Retina (tissue), 1 donor: ENCODE data around the gene ASB18.
"Not testable (repeated sequence)": the region's sequence is repeated elsewhere in the genome, so short reads cannot be mapped to it uniquely, and the experiment has no call there.

Experiments
- DNase-seq: peaks from one replicate; pipeline ENCODE4 v3.0.0-alpha.2; 2016

ASB18 gene

DNA sequence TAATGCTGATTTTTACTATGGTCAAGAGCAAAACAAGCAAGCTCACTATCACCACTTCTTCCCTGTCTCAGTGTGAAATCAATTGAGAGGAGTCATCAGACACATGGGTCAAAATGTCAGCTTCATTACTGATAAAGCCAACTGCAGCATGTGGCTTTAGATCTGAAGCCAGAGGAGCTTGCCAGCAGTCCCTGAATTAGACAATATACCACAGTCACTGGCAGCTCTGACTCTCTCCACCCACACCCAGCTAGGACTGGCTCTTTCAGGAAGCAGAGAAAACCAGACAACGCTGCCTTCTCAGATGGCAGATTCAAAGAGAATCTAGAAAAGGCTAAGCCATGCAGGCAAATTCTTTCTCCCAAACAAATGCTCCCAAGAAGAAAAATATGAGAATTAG lies 20.0 kb upstream of the ASB18 start:
- no peak for DNase-seq

DNA sequence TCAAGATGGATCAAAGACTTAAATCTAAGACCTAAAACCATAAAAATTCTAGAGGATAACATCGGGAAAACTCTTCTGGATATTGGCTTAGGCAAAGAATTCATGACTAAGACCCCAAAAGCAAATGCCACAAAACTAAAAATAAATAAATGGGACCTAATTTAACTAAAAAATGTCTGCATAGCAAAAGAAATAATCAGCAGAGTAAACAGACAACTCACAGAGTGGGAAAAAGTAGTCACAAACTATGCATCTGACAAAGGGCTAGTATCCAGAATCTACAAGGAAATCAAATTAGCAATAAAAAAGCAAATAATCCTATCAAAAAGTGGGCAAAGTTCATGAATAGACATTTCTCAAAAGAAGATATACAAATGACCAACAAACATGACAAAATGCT lies 18.2 kb upstream of the ASB18 start:
- no peak for DNase-seq

DNA sequence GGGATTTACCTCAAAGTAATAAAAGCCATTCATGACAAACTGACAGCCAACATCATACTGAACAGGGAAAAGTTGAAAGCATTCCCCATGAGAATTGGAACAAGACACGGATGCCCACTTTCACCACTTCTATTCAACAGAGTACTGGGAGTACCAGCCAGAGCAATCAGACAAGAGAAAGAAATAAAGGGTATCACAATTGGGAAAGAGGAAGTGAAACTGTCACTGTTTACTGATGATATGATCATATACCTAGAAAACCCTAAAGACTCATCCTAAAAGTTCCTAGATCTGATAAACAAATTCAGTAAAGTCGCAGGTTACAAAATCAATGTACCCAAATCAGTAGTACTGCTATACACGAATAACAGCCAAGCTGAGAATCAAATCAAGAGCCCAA lies 17.2 kb upstream of the ASB18 start:
- DNase-seq: no peak

DNA sequence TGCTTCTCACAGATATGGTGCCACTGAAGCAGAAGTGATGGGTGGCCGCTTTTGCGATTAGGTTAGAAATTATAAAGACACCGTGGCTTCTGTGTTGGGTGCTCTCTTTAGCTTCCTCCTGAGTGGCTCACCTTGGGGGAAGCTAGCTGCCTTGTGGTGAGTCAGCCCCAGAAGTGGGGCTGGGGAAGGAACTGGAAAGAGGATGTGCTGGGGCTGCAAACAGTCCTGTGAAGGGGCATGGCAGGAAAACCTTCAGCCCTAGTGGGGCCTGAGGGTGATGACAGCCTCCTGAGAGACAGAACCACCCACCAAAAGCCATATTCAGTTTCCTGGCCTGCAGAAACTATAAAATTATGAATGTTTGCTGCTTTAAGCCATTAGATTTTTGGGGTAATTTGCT lies 8.9 kb upstream of the ASB18 start:
- DNase-seq: no peak

DNA sequence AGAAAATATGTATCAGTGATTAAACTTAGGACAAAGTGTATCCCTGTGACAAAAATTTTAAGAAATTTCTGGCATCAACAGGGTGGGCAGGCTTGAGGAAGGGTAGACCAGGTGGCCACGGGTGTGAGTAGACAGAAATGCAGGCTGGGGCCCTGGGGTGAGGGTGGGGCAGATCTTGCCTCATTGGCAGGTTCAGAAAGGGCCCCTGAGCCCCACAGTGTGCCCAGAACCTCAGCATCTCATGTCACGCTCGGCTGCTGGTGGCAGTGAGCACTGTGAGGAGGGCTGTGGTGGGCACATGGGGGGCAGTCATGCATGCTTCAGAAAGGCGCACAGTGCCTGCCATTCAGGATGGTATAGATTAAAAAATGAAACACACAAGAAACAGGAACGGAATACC lies 7.6 kb upstream of the ASB18 start:
- DNase-seq: no peak

DNA sequence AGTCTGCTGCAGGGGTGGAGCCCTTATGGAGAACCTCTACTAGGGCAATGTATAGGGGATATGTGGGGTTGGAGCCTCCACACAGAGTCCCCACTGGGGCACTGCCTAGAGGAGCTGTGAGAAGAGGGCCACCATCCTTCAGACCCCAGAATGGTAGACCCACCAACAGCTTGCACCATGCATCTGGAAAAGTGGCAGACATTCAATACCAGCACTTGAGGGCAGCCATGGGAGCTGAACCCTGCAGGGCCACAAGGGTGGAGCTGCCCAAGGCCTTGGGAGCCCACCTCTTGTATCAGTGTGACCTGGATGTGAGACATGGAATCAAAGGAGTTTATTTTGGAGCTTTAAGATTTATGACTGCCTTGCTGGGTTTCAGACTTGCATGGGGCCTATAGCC lies 5.7 kb upstream of the ASB18 start:
- DNase-seq: not testable (repeated sequence)

DNA sequence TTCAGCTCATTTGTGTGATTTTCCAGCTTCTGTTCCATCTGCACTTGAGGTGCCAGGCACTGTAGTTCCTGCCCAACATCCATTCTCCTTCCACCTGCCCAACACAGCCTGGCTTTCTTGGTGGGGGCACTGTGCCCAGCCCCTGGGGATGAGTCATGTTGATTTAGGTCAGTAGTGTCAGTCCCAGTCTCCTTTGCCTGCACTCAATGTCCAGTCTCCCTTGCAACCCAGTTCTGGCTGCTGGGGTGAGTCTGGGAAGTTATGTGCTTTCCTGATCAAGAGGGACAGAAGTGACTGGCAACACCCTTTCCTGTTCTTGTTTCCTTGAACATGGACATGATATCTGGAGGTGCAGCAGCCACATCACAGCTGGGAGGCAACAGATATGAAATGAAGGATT lies 1.5 kb upstream of the ASB18 start:
- DNase-seq: no peak

DNA sequence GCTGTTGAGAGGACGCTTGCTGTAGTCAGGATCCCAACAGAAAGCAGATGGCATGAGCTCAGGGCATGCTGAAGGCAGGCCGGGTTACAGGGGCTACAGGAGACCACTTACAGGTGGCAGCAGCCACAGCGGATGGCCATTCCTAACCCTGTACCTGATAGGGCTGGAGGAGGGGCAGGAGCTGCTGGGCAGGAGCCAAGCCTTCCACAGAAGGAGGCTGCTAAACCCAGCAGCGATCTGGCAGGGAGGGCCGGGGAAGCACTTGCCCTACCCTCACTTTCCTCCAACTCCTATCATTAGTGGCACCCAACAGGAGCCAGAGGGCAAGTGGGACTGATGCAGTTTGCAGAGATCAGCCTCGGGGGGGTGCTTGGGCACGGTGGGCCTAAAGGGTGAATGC lies 2.0 kb downstream of the ASB18 start:
- DNase-seq: no peak

DNA sequence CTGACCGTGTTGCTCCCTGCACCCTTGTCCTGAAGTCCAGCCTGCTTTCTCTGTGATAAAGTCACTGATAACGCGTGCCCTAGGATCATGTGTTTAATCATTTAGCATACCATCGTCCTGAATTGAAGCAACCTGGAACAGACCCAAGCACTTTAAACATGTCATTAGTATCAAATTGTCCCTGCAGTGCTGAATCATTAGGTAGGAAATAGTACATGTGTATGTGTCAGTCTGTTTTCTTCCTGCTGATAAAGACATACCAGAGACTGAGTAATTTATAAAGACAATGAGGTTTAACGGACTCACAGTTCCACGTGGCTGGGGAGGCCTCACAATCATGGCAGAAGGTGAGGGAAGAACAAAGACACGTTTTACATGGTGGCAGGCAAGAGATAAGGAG lies 2.8 kb downstream of the ASB18 start:
- no peak for DNase-seq

DNA sequence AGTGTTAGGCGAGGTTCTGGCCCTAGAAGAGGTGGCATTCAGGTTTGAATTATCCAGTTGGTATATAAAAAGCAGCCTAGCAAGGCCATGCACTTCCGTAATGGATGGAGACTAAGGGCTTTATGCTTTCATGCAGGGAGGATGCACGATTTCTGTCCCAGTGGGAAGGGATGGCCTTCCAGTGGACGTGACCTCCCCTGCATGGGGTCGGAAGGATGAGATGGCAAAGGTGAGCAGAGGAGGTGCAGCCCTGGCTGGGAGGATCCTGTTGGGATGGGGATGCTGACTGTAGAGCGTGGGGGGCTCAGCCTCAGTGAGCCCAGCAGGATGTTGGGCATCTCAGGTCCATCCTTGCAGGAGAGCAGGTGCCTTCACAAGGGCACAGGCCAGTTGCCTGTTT lies 4.8 kb downstream of the ASB18 start:
- DNase-seq: no peak

DNA sequence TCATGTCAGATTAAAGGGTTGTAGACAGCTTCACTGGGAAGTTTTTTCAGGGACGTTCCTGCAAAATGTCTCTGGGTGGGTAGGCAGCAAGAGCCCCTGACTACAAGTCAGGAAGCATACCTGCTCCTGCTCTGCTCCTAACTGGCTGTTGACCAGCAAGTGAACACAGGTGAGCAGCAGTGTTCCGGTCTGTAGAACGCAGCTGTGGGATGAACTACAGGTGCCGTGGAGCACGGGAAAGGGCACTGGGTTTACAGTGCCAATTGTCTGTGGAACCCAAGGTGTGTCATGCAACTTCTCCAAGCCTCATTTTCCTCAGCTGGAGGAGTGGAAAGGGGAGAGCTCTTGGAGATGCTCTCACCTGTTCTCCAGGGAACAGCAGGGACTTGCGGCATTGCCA lies 6.6 kb downstream of the ASB18 start:
- DNase-seq: no peak

DNA sequence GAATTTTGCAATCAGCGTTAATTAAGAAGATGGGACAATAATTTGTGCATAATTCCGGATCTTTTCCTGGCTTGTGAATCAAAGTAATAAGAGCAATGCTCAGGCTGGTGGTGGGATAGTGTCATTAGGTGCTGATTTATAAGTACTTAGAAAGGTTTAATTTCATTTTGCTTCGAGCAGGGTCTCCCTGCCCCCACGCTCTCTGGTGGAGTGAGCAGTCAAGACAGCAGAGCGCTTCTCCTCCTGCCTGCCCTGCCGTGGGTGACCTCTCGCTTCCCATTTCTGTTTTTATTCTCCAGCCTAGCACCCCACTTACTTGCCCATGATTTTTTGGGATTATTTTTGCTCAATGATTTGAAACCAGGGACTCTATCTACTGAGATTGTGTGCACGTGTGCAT lies 7.1 kb downstream of the ASB18 start:
- DNase-seq: peak; percentile 62

DNA sequence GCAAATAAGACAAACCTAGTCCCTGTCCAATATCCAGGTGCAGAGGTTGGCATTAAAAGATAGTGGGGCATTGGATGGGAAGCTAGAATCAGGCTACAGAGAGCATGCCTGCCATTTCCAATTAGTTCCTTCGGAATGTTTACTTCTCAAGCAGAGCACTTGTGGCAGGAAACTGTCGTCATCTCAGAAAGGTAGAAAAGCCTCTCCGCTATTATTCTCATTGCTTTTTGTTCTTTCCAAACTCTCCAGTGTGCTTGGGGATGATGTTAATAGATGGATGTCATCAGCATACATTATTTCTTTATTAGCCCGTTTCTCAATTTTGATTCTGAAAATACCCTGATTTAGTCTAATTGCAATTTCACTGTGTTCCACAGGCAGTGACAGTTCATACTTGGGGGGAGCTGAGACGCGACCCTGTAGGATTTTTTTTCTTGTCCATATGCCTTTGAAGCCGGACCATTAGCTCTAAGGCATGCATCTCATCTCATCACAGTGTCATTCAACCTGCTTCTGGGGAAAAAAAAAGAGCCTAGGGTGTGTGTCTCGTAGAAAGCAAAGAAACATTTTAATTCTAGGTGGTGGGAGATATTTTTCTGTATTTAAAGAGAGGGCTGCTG lies 7.7 kb downstream of the ASB18 start:
- DNase-seq: peak; percentile 59

DNA sequence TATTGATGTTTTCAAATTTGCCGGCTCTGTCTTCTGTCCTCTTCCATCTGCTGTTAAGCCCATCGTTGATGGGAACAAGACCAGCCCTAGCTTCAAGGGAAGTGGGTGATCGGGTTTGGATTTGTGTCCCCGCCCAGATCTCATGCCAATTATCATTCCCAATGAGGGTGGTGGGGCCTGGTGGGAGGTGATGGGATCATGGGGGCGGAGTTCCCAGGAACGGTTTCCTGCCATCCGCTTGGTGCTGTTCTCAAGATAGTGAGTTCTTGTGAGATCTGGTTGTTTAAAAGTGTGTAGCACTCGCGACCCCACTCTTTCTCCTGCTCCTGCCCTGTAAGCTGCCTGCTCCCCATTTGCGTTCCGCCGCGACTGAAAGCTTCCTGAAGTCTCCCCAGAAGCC lies 9.5 kb downstream of the ASB18 start:
- DNase-seq: no peak

DNA sequence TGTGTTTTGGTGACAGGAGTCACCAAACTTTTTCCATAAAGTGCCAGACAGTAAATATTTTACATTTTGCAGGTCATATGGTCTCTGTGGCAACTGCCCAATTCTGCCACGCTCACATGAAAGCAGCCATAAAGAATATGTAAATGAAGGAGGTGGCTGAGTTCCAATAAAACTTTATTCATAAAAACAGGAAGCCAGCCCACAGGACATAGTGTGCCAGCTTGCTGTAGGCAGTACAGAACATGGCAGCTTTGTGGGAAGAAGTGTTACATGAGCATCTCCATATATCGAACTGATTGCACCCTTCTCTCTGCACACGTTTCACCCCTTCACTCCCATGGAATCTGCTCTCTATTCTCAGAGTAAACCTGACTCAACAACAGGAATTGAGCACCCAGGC lies 10.2 kb downstream of the ASB18 start:
- no peak for DNase-seq

DNA sequence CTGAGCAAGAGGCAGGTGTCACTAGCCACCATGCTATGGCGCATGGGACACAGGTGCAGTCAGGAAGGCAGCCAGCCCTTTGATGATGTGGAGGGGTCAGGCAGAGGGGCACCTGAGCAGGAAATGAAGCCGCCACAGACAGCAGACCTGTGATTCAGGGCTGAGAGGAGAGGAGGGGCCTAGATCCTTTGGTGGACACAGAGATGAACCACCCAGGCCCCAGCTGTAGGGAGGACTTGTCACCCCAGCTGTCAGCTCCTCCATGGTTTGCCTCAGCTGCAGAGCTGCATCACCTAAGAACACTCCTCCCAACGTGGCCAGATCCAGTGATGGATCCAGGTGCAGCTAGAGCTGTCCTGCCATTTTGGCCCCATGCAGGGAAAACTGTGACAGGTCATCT lies 11.6 kb downstream of the ASB18 start:
- no peak for DNase-seq

DNA sequence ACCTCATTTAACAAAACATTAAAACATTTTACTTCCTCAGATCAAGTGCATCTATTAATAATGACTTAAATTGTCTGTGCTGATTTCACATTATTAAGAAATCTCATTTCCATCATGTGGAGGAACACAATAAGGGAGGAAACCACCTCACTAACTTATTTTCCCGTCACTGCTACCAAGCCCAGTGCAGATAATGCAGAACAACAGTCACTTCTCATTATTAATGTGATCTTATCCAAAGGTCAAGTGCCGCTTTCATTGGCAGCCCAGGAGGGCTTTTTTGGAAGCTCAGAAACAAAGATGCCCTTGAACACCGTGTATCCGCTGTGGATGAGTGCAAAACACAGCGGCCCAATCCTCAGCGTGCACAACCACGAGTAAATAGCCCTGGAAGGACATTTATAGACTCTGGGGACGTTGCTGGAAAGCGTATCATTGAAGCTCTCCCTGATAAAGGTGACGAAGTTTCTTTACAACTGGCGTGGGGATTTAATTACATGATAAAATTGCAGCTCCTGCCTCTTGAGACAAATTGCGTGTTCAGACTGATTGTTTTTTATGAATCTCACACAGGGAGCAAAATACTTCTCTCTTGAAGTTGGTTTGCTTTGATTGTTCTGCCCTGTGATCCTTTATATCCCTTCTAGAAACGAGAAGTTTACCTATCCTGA lies 13.2 kb downstream of the ASB18 start:
- peak; percentile 36 for DNase-seq

DNA sequence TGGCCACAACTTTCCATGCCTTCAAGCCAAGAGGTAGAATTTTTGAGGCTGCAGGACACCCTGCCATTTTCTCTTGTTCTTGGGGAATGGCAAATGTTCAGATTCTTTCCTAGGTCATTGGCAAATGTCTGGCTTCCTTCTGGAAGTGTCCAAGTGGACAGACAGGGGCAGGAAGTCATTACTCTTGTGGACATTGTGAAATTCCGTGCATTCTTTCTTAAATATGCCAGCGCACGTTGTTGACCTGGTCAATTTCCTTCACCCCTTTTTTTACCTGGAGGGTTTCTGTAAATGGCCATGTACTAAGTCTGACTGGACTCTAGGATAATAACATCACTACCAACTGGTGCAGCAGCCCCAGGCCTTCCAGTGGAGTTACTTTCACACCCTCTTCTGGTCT lies 13.9 kb downstream of the ASB18 start:
- no peak for DNase-seq

DNA sequence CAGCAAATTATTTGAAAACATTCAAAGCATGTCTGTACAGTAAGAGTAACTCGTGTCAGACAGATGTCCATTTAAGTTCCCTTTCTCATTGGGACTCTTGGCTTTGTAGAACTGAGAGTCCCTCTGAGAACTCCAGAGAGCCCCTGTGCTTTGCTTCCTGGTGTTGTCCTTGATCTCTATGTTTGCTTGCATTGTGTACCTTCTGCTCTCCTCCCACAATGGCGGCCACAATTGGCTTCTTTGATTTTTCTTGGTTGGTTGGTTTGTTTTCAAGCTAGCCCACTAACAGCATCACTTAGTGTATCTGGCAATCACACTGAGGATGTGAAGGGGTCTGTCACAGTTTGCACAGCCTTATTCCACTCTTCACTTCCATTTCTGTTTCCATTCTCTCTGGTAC lies 15.1 kb downstream of the ASB18 start:
- no peak for DNase-seq

DNA sequence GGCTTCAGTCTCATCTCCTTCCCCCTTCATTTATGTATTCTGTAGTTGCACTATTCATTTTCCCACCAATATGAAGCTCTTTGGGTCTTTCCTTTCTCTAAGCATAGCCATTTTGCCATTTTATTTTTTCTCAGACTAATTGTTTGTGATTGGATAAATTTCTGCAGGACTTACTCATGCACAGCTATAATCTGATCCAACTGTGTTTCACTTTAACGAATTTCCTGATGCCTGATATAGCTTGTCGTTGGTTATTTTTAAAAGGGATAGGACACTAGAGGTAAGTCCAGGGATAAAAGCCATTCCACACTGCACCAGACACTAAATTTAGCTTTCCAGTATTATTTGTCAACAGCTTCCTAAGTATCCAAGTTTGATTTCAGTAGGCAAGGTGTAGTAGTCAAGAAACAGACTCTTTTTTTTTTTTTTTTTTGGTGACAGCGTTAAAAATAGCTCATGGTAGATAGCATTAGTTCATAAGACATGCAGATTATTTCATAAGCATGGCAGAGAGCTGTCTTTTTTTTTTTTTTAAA lies 17.4 kb downstream of the ASB18 start:
- DNase-seq: no peak

DNA sequence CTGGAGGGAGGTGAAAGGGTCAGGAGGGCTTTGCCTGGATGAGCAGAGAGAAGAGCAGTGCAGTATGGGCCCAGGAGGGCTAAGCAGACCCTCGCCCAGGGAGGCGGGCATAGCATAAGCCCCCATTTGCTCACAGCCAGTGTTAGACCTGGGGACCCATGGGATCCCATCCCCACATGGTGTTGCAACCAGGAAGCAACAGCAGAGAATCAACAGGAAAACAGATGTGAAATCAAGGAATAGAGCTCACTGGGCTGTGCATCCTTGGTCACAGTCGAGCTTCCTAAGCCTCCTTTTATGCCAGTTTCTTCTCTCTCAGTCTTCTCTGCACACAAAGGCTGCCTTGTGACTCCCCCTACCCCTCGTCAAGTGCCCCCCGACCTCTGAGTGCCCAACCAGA lies 19.9 kb downstream of the ASB18 start:
- DNase-seq: no peak

DNA sequence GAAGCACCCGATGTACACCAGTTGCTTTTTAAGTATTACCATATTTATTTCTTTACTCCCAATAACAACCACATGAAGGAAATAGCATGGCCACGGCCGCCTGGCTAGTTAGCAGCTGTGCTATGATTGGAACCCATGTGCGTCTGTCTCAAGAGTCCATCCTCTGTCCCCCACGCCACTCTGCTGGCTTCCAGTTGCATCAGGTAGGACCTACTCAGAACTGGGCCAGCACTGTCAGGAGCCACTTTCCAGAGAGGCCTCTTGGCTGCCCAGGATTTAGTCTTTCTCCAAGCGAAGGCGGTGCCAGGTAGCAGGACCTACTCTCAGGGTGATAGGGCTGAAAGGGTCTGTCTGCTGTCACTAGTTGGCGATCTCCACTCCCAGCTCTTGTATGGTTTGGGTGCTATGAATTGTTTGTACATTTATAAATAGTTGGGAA lies 22.1 kb downstream of the ASB18 start:
- no peak for DNase-seq

DNA sequence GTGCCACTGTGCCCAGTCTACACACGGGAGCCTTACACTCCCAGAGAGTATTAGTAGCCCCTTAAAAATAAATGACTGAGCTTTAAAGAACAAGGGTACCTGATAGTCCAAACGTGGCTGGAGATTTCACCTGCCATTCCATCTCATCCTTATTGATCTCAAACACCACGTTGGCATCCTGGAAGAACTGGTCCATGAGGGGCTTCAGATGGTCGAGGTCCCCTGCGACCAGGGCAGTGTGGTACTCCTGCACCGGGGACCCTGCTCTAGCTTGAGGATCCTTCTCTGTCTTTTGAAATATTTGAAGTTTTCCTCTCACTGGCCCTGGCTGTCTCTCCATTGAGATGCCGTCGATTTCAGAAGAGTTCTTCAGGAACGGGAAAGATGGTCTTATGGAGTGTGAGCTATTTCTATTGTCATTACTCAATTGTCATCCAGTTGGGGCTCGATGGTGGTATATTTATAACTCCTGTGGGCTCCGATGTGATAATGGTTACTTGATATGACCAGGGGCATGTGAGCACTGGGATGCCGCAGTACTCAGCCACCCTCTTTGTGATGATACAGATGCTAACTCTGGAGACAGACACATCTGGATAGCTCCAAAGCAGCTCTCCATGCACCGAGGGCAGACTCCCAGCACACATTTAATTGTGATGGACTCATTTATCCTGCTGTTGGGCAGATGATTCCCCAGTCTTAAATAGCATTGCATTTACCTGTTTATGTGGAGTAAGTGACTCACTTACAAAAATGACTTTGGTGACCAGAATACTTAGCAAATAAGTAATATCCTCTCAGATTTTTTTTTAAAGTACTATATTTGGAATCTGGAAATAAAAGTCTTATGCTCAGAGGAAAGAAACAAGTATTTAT lies 22.8 kb downstream of the ASB18 start:
- no peak for DNase-seq
